AG09319 (cell line): Measurements from ENCODE around the gene KDM3B.

ENCODE experiments used
- DNase-seq: peaks from one replicate; pipeline ENCODE4 v3.0.0-alpha.2; 2010; ENCODE audit warnings: low read depth; ENCODE audit errors: extremely low read depth
- TF ChIP-seq, protein P1 (sequence below): IDR thresholded peaks from 2 replicates; pipeline ENCODE4 v1.5.1; 2011; ENCODE audit warnings: low read depth, mild to moderate bottlenecking, inconsistent platforms, low read length, moderate library complexity

Gene KDM3B

DNA sequence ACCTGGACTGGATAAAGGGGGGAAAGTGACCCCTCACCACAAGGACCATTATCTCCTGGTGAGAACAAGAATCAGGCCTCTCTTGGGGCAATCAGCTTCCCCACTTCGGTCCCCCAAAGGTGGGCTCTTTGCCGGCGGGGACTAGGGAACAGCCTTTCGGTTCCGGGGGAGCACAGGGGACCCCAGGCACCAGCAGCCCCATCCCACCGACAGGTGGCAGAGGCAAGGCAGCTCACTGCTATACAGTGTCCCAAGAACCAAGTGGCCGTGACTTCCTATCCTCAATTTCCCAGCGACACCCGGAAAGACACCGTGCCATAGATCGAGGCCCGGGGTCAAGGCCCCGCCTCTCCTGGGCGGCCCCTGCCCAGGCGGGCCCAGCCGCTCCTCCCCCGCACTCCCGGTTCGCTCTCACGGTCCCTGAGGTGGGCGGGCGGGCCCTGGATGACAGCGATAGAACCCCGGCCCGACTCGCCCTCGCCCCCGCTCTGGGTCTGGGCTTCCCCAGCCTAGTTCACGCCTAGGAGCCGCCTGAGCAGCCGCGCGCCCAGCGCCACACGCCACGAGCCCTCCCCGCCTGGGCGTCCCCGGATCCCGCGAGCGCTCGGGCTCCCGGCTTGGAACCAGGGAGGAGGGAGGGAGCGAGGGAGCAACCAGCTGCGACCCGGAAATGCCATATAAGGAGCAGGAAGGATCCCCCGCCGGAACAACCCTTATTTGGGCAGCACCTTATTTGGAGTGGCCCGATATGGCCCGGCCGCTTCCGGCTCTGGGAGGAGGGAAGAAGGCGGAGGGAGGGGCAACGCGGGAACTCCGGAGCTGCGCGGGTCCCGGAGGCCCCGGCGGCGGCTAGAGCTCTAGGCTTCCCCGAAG, 112.1 kb downstream of the KDM3B start:
- TF ChIP-seq, protein P1, sequence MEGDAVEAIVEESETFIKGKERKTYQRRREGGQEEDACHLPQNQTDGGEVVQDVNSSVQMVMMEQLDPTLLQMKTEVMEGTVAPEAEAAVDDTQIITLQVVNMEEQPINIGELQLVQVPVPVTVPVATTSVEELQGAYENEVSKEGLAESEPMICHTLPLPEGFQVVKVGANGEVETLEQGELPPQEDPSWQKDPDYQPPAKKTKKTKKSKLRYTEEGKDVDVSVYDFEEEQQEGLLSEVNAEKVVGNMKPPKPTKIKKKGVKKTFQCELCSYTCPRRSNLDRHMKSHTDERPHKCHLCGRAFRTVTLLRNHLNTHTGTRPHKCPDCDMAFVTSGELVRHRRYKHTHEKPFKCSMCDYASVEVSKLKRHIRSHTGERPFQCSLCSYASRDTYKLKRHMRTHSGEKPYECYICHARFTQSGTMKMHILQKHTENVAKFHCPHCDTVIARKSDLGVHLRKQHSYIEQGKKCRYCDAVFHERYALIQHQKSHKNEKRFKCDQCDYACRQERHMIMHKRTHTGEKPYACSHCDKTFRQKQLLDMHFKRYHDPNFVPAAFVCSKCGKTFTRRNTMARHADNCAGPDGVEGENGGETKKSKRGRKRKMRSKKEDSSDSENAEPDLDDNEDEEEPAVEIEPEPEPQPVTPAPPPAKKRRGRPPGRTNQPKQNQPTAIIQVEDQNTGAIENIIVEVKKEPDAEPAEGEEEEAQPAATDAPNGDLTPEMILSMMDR = no peak
- DNase-seq = peak; percentile 98

DNA sequence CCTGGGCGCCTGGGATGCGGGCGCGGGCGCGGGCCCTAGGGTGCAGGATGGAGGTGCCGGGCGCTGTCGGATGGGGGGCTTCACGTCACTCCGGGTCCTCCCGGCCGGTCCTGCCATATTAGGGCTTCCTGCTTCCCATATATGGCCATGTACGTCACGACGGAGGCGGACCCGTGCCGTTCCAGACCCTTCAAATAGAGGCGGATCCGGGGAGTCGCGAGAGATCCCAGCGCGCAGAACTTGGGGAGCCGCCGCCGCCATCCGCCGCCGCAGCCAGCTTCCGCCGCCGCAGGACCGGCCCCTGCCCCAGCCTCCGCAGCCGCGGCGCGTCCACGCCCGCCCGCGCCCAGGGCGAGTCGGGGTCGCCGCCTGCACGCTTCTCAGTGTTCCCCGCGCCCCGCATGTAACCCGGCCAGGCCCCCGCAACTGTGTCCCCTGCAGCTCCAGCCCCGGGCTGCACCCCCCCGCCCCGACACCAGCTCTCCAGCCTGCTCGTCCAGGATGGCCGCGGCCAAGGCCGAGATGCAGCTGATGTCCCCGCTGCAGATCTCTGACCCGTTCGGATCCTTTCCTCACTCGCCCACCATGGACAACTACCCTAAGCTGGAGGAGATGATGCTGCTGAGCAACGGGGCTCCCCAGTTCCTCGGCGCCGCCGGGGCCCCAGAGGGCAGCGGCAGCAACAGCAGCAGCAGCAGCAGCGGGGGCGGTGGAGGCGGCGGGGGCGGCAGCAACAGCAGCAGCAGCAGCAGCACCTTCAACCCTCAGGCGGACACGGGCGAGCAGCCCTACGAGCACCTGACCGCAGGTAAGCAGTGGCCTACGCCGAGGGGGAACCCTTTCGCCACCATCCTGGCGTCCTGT, 113.0 kb downstream of the KDM3B start, which contains the start of gene EGR1:
EGR1 (plus strand) TSS at position 219 of the 864 bp plus-strand sequence; CDS start at position 502, 283 bp downstream.
- peak; percentile 90 for DNase-seq
- TF ChIP-seq, protein P1 = no peak

DNA sequence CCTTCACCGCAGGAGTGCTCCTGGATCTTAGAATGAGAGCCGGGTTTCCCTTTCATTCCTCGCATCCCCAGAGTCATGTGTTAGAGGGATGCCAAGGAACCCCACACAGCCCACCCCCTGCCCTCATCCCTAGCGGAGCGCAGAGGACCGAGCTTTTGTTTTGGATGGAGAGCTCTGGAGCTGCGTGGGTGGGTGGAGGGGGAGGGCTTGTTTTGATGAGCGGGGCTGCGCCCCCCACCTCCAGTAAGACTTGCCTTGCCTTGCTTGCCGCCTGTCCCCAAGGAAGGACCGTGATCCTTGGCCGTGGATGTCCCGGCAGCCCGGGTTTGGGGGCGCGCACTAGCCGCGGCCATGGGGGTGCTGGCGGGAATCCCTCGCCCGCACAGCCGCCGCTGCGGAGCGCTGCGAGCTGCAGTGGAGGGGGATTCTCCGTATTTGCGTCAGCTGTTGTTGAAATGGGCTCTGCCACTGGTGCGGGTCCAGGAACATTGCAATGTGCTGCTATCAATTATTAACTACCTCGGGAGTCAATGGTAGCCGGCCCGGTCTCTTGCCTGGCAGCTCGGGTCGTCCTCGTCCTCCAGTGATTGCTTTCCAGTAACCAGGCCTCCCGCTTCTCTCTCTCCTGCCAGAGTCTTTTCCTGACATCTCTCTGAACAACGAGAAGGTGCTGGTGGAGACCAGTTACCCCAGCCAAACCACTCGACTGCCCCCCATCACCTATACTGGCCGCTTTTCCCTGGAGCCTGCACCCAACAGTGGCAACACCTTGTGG, 113.8 kb downstream of the KDM3B start:
- TF ChIP-seq, protein P1 = no peak

DNA sequence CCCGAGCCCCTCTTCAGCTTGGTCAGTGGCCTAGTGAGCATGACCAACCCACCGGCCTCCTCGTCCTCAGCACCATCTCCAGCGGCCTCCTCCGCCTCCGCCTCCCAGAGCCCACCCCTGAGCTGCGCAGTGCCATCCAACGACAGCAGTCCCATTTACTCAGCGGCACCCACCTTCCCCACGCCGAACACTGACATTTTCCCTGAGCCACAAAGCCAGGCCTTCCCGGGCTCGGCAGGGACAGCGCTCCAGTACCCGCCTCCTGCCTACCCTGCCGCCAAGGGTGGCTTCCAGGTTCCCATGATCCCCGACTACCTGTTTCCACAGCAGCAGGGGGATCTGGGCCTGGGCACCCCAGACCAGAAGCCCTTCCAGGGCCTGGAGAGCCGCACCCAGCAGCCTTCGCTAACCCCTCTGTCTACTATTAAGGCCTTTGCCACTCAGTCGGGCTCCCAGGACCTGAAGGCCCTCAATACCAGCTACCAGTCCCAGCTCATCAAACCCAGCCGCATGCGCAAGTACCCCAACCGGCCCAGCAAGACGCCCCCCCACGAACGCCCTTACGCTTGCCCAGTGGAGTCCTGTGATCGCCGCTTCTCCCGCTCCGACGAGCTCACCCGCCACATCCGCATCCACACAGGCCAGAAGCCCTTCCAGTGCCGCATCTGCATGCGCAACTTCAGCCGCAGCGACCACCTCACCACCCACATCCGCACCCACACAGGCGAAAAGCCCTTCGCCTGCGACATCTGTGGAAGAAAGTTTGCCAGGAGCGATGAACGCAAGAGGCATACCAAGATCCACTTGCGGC, 114.6 kb downstream of the KDM3B start:
- TF ChIP-seq, protein P1 = no peak
- peak; percentile 49 for DNase-seq

More for the DNA sequence above, 113.8 kb downstream of the KDM3B start:
- peak; percentile 38 for DNase-seq

DNA sequence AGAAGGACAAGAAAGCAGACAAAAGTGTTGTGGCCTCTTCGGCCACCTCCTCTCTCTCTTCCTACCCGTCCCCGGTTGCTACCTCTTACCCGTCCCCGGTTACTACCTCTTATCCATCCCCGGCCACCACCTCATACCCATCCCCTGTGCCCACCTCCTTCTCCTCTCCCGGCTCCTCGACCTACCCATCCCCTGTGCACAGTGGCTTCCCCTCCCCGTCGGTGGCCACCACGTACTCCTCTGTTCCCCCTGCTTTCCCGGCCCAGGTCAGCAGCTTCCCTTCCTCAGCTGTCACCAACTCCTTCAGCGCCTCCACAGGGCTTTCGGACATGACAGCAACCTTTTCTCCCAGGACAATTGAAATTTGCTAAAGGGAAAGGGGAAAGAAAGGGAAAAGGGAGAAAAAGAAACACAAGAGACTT, 115.2 kb downstream of the KDM3B start:
- TF ChIP-seq, protein P1 = no peak
- peak; percentile 59 for DNase-seq

DNA sequence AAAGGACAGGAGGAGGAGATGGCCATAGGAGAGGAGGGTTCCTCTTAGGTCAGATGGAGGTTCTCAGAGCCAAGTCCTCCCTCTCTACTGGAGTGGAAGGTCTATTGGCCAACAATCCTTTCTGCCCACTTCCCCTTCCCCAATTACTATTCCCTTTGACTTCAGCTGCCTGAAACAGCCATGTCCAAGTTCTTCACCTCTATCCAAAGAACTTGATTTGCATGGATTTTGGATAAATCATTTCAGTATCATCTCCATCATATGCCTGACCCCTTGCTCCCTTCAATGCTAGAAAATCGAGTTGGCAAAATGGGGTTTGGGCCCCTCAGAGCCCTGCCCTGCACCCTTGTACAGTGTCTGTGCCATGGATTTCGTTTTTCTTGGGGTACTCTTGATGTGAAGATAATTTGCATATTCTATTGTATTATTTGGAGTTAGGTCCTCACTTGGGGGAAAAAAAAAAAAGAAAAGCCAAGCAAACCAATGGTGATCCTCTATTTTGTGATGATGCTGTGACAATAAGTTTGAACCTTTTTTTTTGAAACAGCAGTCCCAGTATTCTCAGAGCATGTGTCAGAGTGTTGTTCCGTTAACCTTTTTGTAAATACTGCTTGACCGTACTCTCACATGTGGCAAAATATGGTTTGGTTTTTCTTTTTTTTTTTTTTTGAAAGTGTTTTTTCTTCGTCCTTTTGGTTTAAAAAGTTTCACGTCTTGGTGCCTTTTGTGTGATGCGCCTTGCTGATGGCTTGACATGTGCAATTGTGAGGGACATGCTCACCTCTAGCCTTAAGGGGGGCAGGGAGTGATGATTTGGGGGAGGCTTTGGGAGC, 115.9 kb downstream of the KDM3B start:
- peak; percentile 63 for DNase-seq
- TF ChIP-seq, protein P1 = no peak
